ENCODE data around the gene ZNRF4.

- no peak for TF ChIP-seq CTCF (IDR thresholded peaks at IDR 0.05; ENCODE audit: low read depth, low read length)
- TF ChIP-seq MAX (IDR thresholded peaks at IDR 0.05; ENCODE audit: low read depth, low read length) = no peak
- TF ChIP-seq POLR2A (IDR thresholded peaks at IDR 0.05; ENCODE audit: extremely low read depth, insufficient read length) = no peak
- no peak for TF ChIP-seq MYC (IDR thresholded peaks at IDR 0.05; ENCODE audit: low read depth, low read length)
These were observed 48.4 kb upstream of the ZNRF4 start for GRCh38 chr19:5406816-5407215.

Data from NB4 (cell line).